ENCODE data around the gene RSPH6A.

DNA sequence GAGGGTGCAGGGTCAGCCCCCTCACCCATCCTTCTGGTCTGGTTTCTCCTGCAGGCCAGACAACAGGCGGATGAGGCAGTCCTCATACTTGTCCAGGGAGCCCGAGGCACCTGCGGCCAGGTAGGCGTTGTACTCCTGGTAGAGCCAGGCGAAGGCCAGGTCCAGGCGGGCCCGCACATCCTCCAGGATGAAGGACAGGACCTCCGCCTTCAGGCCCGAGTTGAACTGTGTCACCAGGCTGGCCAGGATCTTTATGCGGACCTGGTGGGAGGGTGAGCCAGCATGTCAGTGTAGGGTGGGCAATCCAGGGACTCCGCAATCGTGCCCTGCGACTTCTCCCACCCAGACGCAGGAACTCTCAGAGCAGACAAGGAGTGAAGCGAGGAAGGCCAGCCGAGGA is 13.8 kb upstream of the RSPH6A start:
- no peak for TF ChIP-seq CTCF (conservative IDR thresholded peaks at IDR 0.05; ENCODE audit: low read length)
- TF ChIP-seq EZH2phosphoT487 (IDR thresholded peaks at IDR 0.05; ENCODE audit: borderline replicate concordance) = no peak

Measured in Loucy (cell line).